Gastroesophageal sphincter (tissue), 3 donors: ENCODE data around the gene NT5C3B.

ENCODE experiments used
- POLR2AphosphoS5 ChIP-seq: sonication (generic); formaldehyde crosslinking; IDR thresholded peaks from one replicate; pipeline ENCODE4 v1.6.1; 2017; ENCODE audit warnings: antibody characterized with exemption
- TF ChIP-seq, protein P1 (sequence below), 4 experiments: fragments of 200-600 bp in 2 of 4; fragments of 450-650 bp in 2 of 4; sonication (generic) in 1 of 4; IDR thresholded peaks; one replicate each; pipeline ENCODE4 v1.5.1; 2017 to 2019; ENCODE audit warnings: antibody characterized with exemption in 4 of 4, mild to moderate bottlenecking in 2 of 4, moderate library complexity in 2 of 4

GRCh38 chr17:41785091-41785858 lies 50.8 kb downstream of the NT5C3B start:
- TF ChIP-seq, protein P1, sequence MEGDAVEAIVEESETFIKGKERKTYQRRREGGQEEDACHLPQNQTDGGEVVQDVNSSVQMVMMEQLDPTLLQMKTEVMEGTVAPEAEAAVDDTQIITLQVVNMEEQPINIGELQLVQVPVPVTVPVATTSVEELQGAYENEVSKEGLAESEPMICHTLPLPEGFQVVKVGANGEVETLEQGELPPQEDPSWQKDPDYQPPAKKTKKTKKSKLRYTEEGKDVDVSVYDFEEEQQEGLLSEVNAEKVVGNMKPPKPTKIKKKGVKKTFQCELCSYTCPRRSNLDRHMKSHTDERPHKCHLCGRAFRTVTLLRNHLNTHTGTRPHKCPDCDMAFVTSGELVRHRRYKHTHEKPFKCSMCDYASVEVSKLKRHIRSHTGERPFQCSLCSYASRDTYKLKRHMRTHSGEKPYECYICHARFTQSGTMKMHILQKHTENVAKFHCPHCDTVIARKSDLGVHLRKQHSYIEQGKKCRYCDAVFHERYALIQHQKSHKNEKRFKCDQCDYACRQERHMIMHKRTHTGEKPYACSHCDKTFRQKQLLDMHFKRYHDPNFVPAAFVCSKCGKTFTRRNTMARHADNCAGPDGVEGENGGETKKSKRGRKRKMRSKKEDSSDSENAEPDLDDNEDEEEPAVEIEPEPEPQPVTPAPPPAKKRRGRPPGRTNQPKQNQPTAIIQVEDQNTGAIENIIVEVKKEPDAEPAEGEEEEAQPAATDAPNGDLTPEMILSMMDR (IDR thresholded peaks at IDR 0.05), result no peak
- TF ChIP-seq POLR2AphosphoS5, result no peak
